Stimulated activated CD4-positive, alpha-beta T cell treated with anti-CD3 and anti-CD28 coated beads, Interleukin-15, amount 100 ng/mL, for 24 hours (primary cell): ENCODE data around the gene CFAP46.
"Not testable (repeated sequence)": the region's sequence is repeated elsewhere in the genome, so short reads cannot be mapped to it uniquely, and the experiment has no call there.

Experiments
- DNase-seq: peaks from one replicate; pipeline ENCODE4 v3.0.0-alpha.2; 2020

Gene CFAP46

DNA sequence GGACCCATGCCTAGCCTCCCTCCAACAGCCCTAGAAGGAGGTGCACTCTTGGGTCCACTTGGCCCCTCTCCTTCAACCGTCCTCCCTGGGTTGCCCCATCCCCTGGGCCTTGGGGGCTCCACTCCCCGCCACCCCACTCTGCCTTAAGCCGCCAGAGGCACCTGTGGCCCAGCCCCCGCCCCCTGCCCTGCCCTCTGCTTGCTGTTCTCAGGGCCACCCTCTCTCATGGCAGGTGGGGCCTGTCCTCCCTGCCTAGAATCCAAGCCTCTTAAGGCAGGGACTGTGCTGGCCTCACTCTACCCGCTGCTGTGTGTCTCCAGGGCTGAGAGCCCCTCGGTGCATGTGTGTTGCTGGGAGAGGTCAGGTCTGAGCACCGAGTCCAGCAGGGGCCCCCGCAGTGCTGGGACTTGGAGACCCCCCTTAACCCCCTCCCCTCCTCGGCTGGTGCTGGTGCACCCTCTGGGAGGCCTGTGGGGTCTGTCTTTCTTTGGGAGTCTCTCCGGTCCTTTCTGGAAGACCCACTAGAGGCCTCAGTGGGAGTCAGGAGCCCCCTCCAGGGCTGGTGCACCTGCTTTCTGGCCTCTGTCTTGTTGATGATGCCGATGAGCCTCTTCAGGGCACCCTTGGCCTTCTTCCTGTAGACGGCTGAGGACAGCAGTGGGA lies 43.8 kb downstream of the CFAP46 start:
- no peak for DNase-seq

GRCh38 chr10:132897516-132898381 lies 44.6 kb downstream of the CFAP46 start:
- no peak for DNase-seq

- DNase-seq: not testable (repeated sequence)
These were observed 48.6 kb downstream of the CFAP46 start for GRCh38 chr10:132893786-132894185.

- no peak for DNase-seq
These were observed 49.3 kb downstream of the CFAP46 start for GRCh38 chr10:132893090-132893489.

GRCh38 chr10:132892004-132892403 lies 50.4 kb downstream of the CFAP46 start:
- no peak for DNase-seq

DNA sequence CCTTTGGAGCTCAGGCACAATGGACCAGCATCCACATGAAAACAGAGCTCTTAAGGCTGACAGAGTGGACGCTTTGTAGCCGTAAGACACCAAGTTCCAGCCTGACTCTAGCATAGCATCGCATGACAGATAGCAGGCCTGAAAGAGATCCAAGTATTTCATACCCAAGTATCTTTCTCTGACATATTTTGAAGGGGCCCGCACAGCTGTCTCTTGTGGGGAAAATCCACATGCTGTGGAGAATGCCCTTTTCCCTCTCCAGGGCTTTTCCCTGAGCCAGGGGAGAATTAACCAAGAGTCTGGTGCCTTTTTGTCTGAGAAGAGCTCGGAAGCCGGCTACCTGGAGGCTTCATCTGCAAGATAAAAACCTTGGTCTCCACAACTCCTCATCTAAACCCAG lies 51.0 kb downstream of the CFAP46 start:
- DNase-seq: no peak

DNA sequence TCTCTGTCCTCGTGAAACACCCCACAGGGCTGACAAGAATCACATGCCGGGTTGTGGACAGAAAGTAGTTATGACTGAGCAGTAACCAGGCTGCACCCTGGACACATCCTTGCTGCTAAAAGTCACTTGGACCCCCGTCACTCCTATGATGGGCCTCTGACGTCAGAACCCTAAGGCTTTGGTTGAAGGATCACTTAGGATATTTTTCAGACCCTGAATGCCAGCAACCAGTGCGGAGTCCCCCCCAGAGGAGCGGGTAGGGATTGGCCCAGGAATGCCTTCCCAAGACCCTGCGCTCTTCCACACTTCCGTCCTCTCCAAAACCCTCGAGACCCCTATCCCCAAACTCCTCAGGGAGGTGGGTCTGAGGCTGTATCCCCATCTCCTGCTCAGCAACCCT lies 52.1 kb downstream of the CFAP46 start:
- DNase-seq: no peak

- no peak for DNase-seq
These were observed 52.8 kb downstream of the CFAP46 start for GRCh38 chr10:132889556-132889955.

DNA sequence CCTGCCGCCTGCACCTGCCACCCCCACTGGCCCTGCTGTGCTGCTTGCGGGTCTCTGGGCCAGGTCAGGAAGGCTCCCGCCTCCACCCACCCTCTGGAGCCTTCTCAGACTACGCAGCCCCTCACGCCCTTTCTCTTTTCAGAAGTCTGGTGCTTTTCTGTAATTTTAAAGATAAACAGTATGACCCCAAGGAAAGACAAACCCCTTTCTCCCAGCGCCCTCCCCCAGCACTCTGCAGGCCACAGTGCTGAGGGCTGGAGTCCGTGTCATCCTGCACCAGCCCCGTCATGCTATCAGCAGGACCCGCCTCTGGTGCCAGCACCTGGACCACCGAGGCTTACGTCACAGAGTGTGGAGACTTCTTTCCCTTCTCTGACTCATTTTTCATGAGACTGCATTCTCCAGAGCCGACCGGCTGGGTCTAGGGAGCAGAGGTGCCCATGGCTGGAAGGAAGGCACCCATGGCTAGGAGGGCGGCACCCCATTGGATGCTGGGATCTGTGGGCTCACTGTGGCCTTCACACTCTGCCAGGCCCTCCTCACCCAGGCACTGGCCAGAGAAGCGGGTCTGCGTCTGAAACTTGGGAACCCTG lies 53.4 kb downstream of the CFAP46 start:
- DNase-seq: no peak

DNA sequence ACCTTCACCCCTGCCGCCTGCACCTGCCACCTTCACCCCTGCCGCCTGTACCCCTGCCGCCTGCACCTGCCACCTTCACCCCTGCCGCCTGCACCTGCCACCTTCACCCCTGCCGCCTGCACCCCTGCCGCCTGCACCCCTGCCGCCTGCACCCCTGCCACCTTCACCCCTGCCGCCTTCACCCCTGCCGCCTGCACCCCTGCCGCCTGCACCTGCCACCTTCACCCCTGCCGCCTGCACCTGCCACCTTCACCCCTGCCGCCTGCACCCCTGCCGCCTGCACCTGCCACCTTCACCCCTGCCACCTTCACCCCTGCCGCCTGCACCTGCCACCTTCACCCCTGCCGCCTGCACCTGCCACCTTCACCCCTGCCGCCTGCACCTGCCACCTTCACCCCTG lies 53.9 kb downstream of the CFAP46 start:
- DNase-seq: not testable (repeated sequence)

DNA sequence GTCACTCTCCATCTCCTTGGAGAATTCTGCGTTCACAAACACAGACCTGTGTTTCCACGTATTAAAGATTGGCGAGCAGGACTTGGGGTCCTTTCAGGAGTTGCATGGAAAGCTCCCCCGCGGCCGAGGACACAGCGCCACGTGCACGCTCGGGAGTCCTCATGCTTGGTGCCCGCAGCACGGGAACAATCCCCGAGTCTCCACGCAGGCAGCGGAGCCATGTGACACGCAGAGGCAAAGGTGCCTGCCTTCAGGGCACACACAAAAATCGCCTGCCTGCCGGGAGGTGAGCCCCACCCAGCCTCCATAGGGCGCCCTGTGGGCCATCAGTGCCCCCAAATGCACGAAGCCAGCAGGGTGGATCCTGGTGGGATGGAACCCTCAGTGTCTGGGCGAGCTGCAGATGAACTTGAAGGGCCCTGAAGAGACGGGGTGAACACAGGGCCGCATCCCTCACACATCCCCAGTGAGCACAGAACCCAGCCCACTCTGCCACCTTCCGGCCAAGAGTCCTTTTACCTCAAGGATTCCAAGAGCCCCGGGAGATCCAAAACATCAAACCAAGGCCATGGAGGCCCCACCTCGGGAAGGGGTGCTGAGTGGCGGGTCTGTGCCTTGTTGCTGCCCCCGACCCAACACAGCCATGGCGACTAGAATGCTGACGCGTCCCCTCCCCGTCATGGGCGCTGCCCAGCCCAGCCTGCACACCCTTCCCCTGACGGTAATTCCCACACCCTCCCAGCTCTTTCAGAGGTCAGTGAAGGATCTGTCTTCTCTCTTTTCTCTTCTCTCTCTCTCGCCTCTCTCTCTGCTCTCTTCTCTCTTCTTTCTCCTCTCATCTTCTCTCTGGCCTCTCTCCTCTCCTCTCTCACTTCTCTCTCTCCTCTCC lies 55.9 kb downstream of the CFAP46 start:
- DNase-seq: no peak

- no peak for DNase-seq
These were observed 56.7 kb downstream of the CFAP46 start for GRCh38 chr10:132885451-132886210.

DNA sequence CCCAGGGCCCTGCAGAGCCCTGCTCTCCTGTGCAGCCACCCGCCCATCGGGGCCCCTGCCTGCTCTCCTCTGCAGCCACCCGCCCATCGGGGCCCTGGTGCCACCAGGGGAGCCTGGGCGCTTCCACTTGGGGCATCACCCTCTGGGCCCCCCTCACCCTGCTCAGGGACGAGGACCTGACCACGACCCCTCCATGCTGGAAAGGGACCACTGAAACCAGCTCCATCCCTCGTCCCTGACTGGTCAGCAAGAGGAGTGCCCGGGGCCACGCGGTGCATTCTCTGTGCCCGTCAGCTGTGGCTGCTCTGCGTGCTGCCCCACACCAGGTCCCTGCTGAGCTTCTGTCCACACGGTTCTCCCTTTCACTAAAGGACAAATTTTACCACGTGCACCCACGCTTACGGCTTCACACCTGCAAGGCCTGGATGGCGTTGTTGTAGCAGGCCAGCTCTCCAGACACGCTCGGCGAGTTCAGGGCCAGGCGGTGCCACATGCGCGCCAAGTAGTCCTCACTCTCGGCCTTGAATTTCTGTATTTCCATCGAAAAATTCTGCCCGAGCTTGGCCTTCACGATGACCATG lies 57.6 kb downstream of the CFAP46 start:
- no peak for DNase-seq

- DNase-seq: no peak
These were observed 58.3 kb downstream of the CFAP46 start for GRCh38 chr10:132884041-132884440.

GRCh38 chr10:132883391-132883881 lies 58.9 kb downstream of the CFAP46 start:
- DNase-seq: no peak

DNA sequence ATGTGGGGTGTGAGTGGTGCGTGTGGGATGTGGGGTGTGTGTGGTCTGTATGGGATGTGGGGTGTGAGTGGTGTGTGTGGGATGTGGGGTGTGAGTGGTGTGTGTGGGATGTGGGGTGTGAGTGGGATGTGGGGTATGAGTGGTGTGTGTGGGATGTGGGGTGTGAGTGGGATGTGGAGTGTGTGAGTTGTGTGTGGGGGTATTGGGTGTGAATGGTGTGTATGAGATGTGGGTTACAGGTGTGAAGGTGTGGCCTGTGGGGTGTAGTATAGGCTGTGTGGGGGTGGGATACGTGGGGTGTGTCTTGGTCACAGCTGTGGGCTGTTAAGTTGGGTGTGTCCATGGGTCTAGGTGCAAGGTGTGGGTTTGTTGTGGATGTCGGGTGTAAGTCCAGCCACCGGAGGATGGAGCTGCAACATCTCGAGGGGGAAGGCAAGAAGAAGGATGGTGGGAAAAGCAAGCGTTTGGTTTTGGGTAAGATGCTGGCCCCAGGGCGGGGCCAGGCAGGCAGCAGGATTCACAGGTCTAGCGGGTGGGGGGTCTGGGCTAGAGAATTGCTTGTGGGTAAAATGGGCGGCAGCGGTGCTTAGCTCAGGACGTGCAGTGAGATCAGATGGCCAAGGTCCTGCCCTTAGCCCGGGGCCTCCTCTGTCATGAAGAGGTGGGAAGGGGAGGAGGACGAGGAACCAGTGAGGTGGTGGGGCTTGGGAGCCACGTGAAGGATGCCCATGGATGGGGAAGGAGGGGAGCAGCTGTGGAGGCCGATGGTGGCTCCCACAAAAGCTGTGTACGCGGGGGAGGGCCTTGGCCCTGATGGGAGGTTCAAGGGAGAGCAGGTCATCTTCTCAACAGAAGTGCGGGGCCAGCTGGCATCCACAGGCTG lies 60.1 kb downstream of the CFAP46 start:
- DNase-seq: no peak

GRCh38 chr10:132881186-132881920 lies 61.0 kb downstream of the CFAP46 start:
- no peak for DNase-seq

- no peak for DNase-seq
These were observed 62.0 kb downstream of the CFAP46 start for GRCh38 chr10:132880128-132880981.
